Measurements from ENCODE around the gene MAN1A1.

MAN1A1 gene

GRCh38 chr6:119346450-119346849, 3.1 kb downstream of the MAN1A1 start:
- DNase-seq (ENCODE audit: low read depth), result no peak

DNA sequence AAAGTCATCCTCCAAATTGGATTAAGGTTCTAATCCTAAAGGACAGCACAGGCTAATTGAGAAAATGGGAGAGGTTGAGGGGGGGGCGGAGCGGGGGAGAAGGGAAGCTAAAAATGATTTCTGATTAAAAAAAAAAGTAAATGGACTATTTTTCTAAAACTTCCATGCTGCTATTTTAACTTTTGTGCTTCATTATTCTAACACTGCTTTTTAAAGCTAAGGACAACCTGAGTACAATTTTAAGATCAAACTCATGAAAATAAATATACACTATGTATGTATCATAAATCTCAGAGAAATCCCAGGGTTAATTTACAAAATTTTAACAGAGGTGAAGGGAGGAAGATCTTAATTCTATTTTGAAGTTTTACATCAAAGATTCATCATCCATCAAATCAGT, 4.4 kb downstream of the MAN1A1 start:
- DNase-seq (ENCODE audit: low read depth), result no peak

- no peak for DNase-seq (ENCODE audit: low read depth)
Observed at GRCh38 chr6:119344306-119344705, 5.3 kb downstream of the MAN1A1 start.

DNA sequence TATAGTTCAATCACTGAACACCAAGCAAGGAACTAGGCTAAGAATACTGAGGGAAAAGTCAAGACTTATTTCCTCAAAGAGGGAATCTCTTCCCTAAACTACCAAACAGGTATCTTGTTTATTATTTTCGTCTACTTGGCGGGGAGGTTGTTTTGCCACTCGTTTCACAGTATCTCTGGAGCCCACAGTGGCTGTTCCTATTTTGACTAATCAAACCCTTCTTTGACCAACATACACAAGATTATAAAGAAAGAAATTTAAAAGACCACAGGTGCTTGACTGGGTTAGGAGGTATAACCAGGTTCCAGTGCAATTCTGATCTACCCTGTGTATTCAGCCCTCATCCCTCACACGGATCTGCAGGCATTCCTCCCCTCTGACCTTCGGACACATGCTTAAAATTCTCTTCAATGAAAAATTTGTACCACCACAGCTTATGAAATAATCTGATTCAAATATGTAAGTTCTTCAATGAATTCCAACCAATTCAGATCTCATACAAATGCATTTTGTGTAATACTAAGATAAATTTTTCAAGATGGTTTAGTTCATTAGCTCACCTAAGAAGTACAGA, 5.9 kb downstream of the MAN1A1 start:
- DNase-seq (ENCODE audit: low read depth), result no peak

- no peak for DNase-seq (ENCODE audit: low read depth)
Observed at GRCh38 chr6:119343167-119343566, 6.4 kb downstream of the MAN1A1 start.

DNA sequence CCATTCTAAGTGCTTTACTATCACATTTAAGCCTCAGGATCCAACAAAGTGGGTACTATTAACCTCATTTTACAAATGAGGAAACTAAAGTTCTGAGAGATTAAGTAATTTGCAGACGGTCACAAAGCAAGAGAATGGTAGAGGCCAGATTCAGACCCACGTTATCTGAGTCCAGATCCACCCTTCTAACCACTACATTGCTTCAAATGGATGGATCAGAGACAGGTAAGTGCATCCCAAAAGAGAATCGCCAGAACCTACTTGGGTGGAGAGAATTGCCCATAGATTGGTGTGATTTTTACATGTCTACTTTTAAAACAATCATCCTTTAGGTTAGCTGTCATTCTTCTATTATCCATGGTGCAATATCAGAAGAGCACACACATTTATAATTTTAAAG, 7.1 kb downstream of the MAN1A1 start:
- DNase-seq (ENCODE audit: low read depth), result no peak

DNA sequence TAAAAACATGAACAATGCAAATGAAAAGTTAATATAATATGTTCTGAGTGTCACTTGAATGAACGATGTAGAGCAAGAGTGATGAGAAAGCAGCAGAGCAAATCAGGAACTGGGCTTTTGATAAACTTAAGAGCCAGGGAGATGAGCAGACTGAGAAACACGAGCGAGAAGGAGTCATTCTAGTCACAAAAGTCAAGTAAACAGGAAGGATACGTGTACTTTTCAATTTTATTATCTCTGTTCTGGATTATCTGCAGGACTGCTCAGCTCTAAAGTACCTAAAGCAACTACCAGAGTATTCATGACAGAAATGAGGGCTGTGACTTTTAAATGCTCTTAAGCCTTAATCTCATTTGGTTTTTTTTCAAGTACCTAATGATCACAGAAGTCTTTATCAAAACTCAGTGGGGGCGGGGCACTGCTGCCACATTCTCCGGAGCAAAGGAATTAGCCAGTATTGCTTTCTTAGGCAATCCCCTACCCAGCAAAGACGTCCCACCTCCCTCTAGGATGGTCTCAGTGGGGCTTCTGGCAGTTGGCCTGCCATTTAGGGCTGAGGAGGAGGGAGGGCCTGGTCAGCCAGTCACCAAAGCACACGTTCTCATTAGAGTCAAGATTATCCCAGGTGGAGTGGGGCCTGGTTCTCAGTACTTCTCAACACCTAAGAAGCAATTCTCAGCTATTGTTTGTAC, 8.6 kb downstream of the MAN1A1 start:
- no peak for DNase-seq (ENCODE audit: low read depth)

- no peak for DNase-seq (ENCODE audit: low read depth)
Observed at GRCh38 chr6:119339941-119340456, 9.6 kb downstream of the MAN1A1 start.

DNA sequence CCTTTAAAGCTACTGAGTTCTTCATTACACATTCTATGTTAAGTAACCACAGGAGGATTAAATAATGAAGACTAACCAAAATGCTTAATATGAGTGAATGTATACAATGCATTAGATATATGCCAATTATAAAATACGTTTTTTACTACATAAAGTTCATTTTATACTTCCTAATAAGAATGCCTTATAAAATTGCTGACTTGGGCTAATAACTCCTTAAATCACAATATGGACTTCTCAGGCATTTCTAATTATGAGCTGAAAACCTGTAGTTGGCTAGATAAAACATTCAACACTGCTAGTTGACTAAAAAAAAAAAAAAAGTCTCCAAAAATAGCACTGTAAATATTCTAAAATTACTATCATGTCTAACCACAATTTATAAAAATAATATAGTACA, 11.8 kb downstream of the MAN1A1 start:
- no peak for DNase-seq (ENCODE audit: low read depth)

DNA sequence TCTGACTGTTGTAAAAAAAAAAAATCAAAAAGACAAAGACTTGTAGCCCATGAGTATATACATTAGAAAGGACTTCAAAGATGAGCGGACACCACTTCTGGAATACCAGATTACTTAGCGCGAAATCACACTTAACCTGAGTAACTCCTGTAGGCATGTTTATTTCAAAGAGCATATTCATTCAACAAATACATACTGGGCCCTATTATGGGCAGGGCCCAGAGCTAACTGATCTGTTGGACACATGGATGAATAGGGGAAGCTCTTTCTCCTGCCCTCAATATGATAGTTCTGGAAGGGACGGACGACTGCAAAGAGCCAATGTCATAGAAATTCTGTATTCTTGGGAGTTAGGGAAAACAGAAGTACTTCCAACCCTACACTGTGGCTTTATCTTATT, 12.3 kb downstream of the MAN1A1 start:
- no peak for DNase-seq (ENCODE audit: low read depth)

GRCh38 chr6:119334535-119335264, 14.9 kb downstream of the MAN1A1 start:
- DNase-seq (ENCODE audit: low read depth), result no peak

DNA sequence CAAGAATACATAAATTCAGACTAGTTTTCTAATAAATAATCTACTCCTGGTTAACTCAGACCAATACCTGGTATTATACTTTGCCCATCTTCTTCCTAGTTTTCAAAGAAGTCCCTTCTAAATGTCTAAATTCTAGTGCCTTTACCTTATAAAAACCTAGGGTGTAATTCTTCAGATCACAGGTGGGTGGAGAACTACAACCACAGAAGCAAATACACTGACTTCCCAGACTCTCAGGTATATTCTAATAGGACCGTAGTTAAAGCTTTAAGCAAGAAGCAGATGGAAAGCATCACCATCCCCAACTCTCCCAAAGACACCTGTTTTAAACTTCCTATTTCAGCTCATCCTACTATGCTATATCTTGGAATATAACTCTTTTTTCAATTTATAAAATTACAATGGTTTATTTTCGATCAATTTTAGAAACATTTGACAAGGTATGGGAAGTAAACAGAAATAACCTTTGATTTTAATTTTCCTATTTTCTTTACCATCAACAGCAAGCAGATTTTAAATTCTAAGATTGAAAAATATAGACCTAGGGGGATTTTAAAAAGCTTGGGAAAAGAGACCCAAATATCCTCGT, 15.8 kb downstream of the MAN1A1 start:
- no peak for DNase-seq (ENCODE audit: low read depth)

- no peak for DNase-seq (ENCODE audit: low read depth)
Observed at GRCh38 chr6:119333063-119333609, 16.4 kb downstream of the MAN1A1 start.

- DNase-seq (ENCODE audit: low read depth), result no peak
Observed at GRCh38 chr6:119331663-119332286, 17.8 kb downstream of the MAN1A1 start.

DNA sequence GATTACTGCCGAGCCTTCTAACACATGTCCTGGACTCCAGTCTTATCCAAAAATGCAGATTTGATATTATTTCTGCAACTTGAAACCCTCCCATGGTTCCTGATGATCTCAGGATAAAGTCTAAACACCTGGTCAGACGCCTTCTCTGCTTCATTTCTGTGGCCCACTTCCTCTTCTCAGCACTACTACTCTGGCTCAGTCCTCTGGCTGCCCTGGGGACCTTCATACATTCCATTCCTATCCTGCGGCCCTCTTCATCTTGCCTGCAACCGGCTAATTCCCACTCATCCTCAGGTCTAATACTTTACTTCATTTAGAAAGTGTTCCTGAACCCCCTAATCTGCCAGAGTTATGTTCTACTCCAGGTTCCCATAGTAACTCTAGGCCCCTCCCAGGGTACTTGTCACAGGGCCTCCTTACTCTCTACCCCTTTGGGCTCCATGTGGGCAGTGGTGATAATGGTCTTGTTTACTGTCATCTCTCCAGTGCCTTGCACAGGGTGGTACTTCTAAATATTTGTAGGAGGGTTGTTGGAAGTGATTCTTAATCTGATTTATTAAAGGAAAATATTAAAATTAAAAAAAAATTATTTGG, 18.9 kb downstream of the MAN1A1 start:
- no peak for DNase-seq (ENCODE audit: low read depth)

DNA sequence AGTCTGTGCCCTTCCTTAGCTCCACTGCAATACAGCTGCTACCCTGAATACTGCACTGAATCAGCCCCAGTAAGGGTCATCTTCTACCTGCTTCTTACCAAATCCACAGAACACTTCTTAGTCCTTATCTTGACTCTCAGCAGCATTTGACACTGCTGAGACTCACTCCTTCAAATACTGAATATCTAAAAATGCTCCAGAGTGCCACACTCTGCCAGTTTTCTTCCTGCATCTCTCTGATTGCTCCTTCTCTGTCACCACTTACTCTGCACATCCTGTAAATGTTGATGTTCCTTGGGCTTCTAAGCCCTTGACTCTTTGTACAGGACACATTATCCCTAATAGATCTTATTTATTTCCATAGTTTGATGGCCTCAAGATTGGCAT, 19.8 kb downstream of the MAN1A1 start:
- no peak for DNase-seq (ENCODE audit: low read depth)

DNA sequence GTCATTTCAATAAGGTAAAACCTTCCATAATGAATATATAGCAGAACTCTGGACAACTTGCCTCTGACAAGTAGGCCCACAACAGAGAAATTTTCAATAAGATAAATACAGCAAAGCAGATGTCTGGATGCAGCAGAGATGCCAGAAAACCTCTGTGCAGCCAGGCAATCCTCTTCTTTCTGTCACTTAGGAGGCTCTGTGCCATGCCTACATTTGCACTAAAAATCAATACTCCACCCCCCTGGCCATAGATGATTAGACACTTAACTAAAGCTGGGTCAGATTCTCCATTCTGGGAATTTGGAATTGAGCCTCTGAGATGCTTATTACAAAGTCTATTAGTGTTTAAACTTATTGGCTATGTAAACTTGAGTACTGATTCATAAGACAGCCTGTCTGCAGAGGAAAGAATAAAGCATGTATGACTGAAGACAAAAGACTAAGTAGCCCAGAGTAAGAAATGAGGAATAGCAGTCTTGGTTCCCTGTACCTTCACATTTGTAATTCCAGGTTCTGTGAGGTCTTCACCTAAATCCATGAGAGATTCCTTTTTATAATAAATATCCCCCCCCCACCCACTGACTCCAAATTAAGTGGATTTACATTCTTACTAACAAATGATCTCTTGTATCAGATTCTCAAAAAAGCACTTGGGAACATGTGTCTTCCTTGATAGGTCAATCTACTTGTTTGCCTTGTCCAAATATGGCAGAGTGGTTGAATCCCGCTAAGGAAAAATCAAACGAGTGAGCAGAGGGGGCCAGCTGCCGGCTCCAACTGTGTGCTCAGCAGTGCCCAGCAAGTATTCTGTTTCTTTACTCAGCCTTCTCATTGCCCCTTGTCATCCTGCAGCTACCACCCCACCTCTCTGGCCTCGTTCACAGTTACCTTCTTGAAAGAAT, 20.4 kb downstream of the MAN1A1 start:
- no peak for DNase-seq (ENCODE audit: low read depth)

GRCh38 chr6:119328254-119328653, 21.3 kb downstream of the MAN1A1 start:
- no peak for DNase-seq (ENCODE audit: low read depth)

- DNase-seq (ENCODE audit: low read depth), result no peak
Observed at GRCh38 chr6:119327810-119328209, 21.8 kb downstream of the MAN1A1 start.

- no peak for DNase-seq (ENCODE audit: low read depth)
Observed at GRCh38 chr6:119326291-119327005, 23.1 kb downstream of the MAN1A1 start.

All from GM04503 (cell line).